GM21717 (cell line): ENCODE results near the gene SOCS7.

Experiments used
- ATAC-seq: cut with Tn5 transposase; IDR thresholded peaks from one replicate; pipeline ENCODE4 v1.9.1; 2021; ENCODE audit warnings: mild to moderate bottlenecking, moderate library complexity; ENCODE audit not compliant: unreplicated experiment

The SOCS7 gene

DNA sequence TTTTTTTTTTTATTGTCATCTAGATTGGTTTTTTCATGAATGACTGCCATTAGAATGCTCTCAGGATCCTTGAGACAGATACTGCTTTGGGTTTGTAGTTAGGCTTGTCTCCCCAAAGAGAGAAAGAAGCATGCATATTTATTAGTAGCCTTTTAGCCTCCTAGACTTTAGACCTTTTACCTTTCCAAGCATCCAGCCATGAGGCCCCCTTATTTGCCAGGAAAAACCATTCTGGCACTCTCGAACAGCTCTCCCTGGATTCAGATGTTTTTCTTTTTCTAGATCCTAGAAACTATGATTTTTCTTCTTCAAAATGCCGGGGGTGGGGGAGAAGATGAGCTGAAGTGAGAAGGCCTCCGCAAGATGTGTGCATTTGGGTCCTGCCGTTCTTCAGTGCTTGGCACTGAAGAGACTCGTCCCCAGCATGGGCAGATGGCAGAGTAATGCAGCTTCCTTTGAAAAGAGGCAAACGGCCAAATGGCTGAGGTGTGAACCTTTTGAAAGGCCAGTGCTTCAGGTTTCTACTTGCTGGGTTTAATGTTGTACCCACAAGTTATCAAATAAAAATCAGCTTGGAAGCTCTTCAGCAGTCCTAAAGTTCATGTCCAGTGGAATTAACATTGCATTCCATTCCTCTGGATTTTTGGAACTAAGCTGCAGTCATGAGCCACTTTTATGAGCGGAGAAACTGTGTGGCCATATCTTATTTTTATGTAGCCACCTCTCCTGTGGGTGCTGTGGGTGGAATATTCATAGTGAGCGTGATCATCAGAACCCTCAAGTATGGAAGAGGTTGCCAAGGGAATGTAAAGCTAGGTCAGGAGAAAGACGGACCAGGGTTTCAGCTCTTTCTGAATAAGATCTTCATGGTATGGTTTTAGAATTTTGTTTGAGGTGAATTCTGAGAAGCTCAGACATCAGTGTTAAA is 7.2 kb downstream of the SOCS7 start:
- ATAC-seq: no peak

DNA sequence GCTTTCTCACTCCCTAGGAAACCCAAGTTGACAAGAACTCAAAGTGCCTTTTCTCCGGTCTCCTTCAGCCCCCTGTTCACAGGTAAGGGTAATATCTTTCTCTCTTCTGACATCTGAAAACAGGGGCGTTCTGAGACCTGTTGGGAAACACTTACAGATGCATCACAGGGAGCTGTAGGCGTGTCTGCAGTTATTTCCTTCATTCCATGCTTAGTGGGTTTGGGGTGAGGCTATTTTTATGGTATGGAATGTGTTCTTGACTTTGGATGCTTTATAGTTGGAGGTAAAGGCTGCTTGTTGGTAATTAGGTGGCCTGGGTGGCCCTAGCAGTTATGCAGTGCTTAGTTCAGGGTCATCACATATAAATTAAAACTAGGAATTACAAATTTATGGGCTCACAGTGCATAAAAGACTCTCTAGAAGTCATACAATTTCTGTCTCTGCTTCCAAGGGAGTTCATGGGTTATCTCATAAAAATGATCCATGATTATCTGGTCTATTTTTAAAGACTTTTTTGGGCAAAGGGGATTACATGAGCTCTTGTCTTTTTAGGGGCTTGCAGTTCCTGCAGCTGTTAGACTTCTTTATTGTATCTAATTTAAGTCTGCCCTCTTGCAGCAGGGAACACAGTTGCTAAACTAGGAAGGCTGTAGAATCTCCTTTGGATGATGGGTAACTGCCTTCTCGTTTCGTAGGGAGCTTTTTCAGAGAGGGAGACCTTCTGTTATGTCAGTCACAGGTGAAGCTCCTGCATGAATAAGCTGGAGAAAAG is 10.2 kb downstream of the SOCS7 start:
- no peak for ATAC-seq

DNA sequence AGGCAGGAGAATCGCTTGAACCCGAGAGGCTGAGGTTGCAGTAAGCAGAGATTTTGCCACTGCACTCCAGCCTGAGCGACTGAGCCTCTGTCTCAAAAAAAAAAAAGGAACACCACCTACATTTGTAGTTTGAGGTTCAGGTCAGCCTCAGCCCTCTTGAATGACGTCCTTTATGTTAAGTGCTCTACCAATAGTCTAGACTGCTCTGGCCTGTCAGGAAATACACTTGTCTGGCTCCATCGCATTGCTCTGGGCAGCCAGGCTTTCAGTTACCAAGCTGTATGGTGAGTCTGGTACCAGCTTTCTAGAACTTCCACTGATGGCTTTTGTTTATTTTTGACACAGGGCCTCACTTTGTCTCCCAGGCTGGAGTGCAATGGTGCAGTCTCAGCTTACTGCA is 11.4 kb downstream of the SOCS7 start:
- ATAC-seq: no peak

DNA sequence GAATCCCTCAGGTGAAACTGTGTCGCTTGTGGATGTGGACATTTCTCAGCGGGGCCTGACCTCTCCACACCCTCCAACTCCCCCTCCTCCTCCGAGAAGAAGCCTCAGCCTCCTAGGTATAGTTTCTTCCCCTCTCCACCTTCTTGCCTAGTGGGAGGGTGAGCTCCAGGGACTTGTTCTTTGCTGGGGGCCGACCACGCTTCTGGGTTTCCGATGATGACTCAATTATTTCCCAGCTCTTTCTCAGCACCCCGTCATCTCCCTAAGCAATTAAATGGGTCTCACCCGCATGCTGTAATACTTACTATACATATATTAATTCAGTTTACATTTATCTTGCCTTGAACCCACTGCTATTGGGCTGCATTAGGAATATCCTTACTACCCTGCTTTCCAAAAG is 13.1 kb downstream of the SOCS7 start:
- no peak for ATAC-seq

DNA sequence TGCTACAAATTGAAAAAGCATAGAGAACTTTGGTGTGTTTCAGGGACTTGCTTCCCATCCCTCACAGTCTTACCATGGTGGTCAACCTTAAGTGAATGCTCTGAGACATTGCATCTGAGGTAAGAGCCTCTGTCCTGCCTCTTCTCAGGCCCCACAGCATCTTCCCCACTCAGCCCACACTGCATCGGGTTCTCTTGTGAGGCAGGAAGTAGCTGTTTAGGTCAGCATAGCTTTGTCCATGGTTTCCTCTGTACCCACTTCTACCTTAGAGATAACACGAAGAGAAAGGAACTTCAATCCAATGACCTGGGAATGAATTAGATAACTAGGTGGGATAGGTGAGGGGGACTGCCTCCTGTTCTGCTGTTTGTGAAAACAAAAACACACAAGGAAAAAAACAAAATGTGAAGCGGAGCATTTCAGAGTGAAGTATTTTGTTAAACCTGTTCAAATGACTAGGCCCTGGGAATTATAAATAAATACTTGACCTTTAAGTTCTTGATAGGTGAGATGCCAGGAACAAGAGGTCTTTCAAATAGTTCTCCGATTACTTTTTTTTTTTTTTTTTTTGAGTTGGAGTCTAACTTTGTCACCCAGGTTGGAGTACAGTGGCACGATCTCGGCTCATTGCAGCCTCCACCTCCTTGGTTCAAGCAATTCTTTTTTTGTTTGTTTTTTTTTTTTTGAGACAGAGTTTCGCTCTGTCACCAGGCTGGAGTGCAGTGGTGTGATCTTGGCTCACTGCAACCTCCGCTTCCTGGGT is 17.7 kb downstream of the SOCS7 start:
- no peak for ATAC-seq

DNA sequence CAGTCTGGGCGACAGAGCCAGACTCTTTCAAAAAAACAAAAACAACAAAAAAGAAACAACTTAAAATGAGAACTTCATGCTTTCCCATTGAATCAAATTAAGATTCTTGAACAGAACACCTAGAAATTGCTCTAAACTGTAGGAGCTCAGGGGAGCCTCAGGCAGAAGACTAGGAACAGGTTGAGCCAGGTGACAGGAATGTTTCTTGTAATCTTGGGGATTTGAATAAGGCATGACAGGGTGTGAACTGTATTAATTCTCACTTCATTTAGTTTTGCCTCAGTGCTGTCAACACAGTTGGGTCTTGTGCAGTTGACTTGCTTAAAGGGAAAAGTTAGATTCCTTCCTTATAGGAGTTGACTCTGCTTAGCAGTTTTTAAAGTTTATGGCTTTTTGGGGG is 27.8 kb downstream of the SOCS7 start:
- no peak for ATAC-seq

- no peak for ATAC-seq
Observed at GRCh38 chr17:38395090-38395489, 43.4 kb downstream of the SOCS7 start.

DNA sequence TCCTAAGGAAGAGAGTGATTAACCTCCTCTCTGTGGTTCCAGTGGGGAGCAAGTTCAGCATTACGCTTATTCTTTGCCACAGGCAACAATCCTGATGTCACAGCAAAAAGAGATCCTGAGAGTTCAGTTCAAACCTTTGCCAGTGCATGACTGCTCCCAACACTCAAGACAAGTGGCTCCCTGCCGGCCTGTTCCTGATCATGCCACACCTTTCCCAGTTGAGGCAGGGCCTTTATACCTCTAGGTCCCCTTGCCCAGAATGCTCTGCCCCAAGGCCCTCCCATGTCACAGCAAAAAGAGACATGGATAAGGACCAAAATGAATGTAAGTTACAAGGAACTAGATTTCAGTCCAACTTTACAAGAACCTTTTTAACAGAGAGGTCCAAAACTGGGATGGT is 45.6 kb downstream of the SOCS7 start:
- no peak for ATAC-seq

DNA sequence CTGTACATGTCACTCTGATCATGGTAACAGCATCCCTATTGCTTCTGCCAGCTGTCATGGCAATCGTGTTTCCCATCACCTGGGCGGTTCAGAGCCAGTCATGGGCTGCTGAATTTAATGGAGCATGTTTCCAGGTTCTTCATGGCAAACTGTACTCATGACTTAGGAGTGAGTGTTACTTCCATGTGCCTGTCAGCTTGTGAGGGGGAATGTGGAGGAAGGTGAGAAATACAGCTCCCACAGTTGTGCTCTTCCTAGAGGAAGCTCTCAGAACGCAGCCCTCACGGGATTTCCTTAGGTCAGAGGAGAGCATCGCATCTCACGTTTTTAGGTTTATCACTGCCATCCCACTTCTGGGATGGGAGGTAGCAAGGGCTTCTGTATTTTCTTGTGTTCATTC is 48.6 kb downstream of the SOCS7 start:
- ATAC-seq: no peak

DNA sequence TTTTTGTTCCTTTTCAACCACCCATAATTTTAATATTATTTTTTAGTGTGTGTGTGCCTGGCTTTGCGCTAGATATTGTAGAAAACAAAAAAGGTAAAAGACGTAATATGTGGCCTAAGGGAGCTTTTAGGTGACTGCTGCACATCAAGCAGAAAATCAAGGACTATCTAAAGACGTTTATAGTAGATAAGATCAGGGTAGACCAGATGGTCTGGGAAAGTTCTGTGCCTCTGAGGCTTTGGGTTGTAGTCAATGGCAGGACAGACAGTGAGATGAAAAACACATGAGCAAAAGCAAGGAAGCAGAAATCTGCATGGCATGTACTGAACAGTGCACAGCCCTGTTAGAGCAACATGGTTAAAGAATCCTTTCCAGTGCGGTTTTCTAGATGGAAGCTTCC is 49.8 kb downstream of the SOCS7 start:
- ATAC-seq: no peak

DNA sequence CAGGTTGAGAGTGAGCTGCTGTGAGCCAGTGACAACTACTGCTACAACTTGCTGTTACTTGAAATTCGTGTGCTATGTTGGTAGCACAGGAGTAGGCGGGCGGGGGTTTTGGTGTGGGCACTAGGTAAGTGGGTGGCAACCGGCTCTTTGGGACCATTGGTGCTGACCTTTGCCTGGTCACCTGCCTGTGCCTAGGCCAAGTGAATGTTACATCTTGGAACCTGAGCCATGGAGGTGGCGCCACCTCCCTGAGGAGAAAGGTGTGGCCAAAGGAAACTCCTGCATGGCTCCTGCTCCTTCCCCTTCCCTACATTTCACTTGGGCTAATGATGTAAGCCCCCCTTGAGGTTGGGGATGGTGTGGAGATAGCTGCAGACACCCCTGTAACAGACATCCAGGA is 51.3 kb downstream of the SOCS7 start:
- no peak for ATAC-seq

GRCh38 chr17:38403491-38403890 is 51.8 kb downstream of the SOCS7 start:
- no peak for ATAC-seq

GRCh38 chr17:38404174-38404943 is 52.7 kb downstream of the SOCS7 start:
- ATAC-seq: no peak

DNA sequence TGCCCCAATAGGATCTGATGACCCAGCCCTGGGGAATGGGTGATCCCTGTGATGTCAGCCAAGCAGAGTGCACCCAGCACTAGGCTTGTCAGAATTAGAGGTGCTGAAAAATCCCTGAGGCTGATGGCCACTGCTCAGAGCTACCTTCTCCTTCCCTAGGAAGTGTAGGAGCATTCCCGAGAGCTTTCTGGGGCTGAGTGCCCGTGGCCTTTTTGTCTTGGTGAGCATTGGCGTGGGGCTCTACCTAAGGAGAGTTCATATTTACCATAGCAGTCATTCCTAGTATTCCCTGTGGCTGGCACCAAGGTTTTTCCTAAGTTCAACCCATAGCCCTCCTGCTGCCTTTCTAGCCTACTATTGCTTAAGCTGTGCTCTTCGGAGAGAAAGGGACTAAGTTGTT is 54.0 kb downstream of the SOCS7 start:
- ATAC-seq: no peak

DNA sequence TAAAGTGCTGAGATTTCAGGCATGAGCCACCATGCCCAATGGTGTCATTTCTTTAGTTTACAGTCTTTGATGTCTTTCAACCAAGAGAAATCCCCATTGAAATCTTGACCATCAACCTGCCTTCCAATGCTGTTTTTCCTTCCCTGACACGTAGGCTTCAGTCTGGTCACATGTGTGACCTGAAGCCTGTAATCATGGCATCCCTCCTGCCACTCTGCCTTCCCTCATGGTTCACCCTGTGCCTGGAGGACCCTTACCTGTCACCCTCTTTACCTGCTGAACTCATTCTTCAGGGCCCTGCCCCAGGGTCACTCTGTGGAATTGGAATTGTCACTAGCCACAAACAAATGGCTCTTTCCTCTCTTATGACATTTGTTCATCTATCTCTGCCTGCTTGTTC is 58.6 kb downstream of the SOCS7 start:
- ATAC-seq: no peak

GRCh38 chr17:38415250-38416194 is 63.9 kb downstream of the SOCS7 start:
- ATAC-seq: no peak

GRCh38 chr17:38416840-38417209 is 65.2 kb downstream of the SOCS7 start:
- ATAC-seq: no peak

DNA sequence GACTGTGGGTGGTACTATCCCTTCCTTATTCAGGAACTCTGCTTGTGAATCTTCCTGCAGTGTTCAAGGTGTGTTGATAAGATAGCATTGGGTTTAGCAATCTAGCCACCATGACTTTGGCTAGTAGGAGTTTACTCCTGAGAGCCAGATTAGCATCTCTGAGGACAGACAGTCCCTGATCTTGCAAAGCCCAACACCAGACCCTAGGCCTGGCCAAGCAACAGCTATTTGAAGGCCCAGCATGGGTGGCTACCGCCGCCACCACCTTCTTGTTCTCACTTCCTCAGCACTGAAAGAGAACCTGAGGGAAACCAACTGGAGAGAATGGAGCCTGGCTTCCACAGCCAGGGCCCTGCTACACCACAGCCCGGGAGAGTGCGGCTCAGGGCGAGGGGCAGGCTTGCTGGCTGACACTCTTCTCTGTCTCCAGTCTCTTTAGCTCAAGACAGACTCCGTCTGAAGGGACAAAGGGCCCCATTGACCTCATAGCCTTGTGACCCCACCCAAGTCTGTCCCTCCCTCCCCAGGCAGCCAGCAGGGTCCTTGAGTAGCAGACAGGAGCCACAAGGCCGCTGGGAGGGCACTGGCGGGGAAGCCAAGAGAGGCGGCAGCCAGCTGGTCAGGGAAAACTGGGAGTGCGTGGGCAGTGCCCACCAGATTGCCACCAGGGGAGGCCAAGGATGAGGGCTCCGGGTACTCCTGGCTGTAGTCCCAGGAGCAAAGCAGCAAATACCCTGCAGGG is 65.7 kb downstream of the SOCS7 start:
- ATAC-seq: no peak
